Omental fat pad (tissue), 4 donors: ENCODE data around the gene NUDCD3. TPM values are rescaled to one million over a fixed set of nuclear protein-coding genes. Genes with fewer than 3 reads are reported as not detected.

Experiments used
- ATAC-seq: fragments of 150-250 bp; one replicate; pipeline ENCODE4 v1.9.1; 2016; ENCODE audit warnings: mild to moderate bottlenecking, moderate library complexity; ENCODE audit not compliant: low FRiP score
- DNase-seq: peaks from one replicate; pipeline ENCODE4 v3.0.0-alpha.2; 2019; ENCODE audit warnings: low spot score
- total RNA-seq, 4 donors: library from RNA; depleted of rRNA; stranded (reverse); fragments of >200 nt; gene quantifications; one replicate each; pipeline ENCODE4 v1.1.0, GENCODE V29; 2016
- TF ChIP-seq, protein P1 (sequence below), 3 donors: fragments of 450-650 bp; IDR thresholded peaks; one replicate each; pipeline ENCODE4 v1.5.1; 2016 to 2017; ENCODE audit warnings: antibody characterized with exemption in 3 of 3, mild to moderate bottlenecking in 3 of 3, moderate library complexity in 2 of 3

Gene NUDCD3
- total RNA-seq, 4 donors from 2014 or later, result 49.3 to 57.2 (median 56.3) TPM

DNA sequence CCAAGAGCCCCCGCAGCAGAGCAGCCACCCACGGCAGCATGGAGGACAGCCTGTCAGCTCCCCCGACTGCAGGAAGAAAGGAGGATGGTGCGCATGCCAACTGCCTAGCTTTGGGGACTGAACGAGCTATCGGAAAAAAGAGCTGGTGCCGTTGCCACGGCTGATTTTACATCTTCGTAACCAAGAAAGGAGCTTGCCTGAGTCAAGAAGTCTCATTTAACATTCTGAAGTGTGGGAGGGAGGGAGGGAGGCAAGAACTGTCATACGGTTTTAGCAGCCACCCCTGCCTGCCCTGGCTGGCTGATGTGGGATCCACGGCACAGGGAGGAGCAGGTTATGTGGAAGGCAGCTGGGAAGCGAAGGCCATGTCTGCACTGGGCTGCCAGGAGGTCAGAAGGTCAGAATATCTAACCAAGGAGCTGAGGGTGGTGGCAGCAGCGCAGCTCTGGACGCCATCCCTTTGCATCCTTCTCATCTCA, 90.4 kb downstream of the NUDCD3 start:
- no peak for ATAC-seq
- DNase-seq, result no peak
- TF ChIP-seq, protein P1, sequence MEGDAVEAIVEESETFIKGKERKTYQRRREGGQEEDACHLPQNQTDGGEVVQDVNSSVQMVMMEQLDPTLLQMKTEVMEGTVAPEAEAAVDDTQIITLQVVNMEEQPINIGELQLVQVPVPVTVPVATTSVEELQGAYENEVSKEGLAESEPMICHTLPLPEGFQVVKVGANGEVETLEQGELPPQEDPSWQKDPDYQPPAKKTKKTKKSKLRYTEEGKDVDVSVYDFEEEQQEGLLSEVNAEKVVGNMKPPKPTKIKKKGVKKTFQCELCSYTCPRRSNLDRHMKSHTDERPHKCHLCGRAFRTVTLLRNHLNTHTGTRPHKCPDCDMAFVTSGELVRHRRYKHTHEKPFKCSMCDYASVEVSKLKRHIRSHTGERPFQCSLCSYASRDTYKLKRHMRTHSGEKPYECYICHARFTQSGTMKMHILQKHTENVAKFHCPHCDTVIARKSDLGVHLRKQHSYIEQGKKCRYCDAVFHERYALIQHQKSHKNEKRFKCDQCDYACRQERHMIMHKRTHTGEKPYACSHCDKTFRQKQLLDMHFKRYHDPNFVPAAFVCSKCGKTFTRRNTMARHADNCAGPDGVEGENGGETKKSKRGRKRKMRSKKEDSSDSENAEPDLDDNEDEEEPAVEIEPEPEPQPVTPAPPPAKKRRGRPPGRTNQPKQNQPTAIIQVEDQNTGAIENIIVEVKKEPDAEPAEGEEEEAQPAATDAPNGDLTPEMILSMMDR (IDR thresholded peaks at IDR 0.05), result no peak

DNA sequence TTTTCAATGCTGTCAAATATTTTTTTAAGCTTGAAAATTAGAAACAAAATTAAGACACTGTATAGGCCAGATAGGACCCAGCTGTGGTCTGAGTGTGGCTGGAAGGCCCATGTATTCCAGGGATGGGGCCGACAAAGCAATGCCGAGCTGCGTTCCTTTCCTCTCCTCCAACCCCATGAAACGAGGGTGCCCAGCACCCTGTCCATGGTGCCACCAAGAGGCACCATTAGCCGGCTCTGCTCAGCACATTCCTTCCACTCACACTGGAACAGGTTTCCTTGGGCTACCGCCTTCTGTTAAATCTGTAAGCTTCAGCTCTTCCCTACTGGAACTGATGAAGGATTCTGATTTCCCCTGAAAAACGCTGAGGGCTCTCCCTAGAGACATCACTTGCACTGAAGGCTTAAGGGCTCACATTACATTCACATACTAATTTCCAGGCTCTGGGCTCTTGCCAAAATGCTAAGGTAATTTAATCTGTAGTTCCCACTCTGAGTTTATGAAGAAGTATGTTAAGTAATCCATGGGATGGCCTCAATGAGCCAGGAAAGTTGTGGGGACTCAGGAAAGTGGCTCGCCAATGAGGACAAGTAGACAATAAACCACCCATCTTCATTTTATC, 91.4 kb downstream of the NUDCD3 start:
- no peak for ATAC-seq
- TF ChIP-seq, protein P1 (IDR thresholded peaks at IDR 0.05), result no peak
- no peak for DNase-seq

DNA sequence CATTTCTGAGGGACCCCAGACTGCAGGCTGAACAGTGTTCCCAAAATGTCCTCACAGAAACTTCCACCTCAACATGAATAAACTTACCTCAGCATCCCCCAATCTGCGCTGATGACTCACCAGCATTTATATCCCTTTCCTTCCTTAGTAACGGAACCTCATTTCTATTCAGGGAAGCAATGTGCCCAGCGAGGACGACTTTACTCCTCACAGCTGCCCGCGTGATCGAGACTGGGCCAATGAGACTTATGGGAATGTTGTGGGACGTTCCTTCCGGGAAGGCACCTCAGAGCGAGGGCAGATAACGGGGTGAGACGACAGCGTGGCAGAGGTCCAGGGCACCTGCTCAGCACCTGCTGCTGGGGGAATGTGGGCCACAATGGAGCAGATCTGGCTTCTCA, 91.9 kb downstream of the NUDCD3 start:
- TF ChIP-seq, protein P1 (IDR thresholded peaks at IDR 0.05), result no peak
- no peak for ATAC-seq
- DNase-seq, result no peak

DNA sequence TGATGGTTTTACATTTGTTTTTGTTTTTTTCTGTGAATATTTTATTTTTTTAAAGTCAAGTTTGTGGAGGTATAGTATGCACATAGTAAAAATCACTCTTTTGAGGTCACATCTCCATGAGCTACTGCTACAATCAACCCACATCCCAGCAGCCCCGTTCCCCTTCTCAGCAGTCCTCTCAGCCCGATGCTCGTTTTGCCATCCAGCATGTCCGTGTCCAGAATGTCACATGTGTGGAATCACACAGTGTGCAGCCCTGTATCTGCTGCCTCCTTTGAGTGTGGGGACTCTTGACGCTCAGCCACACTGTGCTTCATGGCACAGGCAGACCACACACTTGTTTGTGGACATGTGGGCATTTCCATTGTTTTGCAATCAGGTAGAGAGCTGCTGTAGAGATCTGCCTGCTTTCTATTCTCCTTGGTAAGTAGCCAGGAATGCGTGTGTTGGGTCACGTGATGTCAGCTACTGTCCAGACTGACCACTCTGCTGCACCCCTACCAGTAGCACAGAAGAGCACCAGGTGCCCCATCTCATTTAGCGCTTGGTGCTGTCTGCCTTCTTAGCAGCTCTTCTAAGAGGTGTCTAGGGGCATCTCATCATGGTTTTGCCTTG, 93.4 kb downstream of the NUDCD3 start:
- no peak for DNase-seq
- no peak for ATAC-seq
- TF ChIP-seq, protein P1 (IDR thresholded peaks at IDR 0.05), result no peak

DNA sequence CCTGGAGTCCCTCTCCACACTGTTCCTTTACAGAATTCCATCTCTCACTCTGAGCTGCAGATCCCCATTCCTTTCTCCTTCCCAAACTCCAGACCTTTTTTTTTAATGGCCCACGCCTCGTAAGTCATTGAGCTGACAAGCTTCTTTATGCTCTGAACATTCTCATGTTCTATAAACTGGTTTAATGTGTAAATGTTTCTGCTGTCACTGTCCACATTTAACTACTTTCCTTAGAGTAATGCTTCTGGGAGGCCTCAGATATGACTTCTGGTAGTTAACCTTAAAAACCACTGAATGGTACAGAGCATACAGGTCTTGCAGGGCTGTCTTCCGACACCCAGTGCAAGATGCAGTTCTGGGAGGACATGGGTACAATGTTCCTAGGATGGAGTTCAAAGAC, 94.0 kb downstream of the NUDCD3 start:
- TF ChIP-seq, protein P1 (IDR thresholded peaks at IDR 0.05), result no peak
- no peak for DNase-seq
- no peak for ATAC-seq

DNA sequence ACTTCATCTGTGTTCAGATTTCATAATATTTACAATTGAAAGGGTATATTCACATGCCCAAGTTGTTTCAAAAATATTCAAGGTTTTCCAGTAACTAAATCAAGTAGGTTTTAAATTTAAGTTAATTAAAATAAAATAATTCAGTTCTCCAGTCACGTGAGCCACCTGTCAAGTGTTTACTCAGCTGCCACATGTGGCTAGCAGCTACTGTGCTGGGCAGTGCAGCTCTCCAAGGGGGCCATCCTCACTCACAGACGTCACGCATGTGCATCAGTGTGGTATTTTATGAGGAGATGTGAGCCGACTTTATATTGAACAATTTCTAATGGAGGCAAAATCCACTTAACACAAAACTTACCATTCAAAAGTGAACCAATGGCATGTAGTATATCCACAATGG, 95.4 kb downstream of the NUDCD3 start:
- no peak for ATAC-seq
- TF ChIP-seq, protein P1 (IDR thresholded peaks at IDR 0.05), result no peak

DNA sequence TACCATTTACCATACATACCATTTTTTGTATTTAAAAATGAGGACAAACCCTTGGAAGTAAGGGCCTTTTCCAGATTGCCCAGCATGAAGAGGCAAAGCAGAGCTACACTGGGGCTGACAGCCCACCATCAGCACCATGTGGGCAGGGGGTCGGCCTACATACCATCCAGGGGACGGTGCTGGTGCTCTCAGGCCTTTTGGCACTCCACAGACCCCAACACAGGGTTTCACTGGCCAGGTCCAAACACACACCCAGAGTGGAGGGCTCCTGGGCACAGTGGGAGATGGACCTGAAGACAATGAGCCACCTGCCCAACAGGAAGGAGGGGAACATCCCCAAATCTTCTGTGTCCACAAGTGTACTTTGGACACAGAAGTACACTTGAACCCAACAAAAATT, 95.8 kb downstream of the NUDCD3 start:
- DNase-seq (no peak), ATAC-seq (no peak)
- TF ChIP-seq, protein P1 (IDR thresholded peaks at IDR 0.05), result no peak

More for the DNA sequence above, 95.4 kb downstream of the NUDCD3 start:
- no peak for DNase-seq
